Neural progenitor cell (in vitro differentiated cells): Measurements from ENCODE around the gene UBE2S. TPM values are rescaled to one million over a fixed set of nuclear protein-coding genes. Genes with fewer than 3 reads are reported as not detected.

ENCODE experiments used
- DNase-seq: peaks from one replicate; pipeline ENCODE4 v3.0.0-alpha.2; 2016; ENCODE audit warnings: low spot score
- H2AFZ ChIP-seq: fragments of 200-600 bp; sonication (generic); replicated peaks from 2 replicates; pipeline ENCODE4 v1.6.1; 2016; ENCODE audit warnings: antibody characterized with exemption
- H3F3A ChIP-seq: fragments of 200-600 bp; sonication (generic); 2 replicates; pipeline ENCODE4 v1.6.1; 2016; ENCODE audit warnings: antibody characterized with exemption, low read depth
- H3K27ac ChIP-seq: fragments of 200-600 bp; sonication (generic); 2 replicates; pipeline ENCODE4 v1.5.1; 2016; ENCODE audit warnings: mild to moderate bottlenecking
- H3K27me3 ChIP-seq: fragments of 200-600 bp; sonication (generic); 2 replicates; pipeline ENCODE4 v1.6.1; 2016; ENCODE audit warnings: mild to moderate bottlenecking, moderate library complexity
- H3K36me3 ChIP-seq: fragments of 200-600 bp; sonication (generic); 2 replicates; pipeline ENCODE4 v1.5.1; 2016
- H3K4me1 ChIP-seq: fragments of 200-600 bp; sonication (generic); 2 replicates; pipeline ENCODE4 v1.6.1; 2016; ENCODE audit warnings: mixed run types
- H3K4me2 ChIP-seq: fragments of 200-600 bp; sonication (generic); 2 replicates; pipeline ENCODE4 v1.6.1; 2016
- H3K4me3 ChIP-seq: fragments of 200-600 bp; sonication (generic); 2 replicates; pipeline ENCODE4 v1.5.1; 2016
- H3K79me2 ChIP-seq: fragments of 200-600 bp; sonication (generic); 2 replicates; pipeline ENCODE4 v1.6.1; 2016; ENCODE audit warnings: low read depth
- H3K9ac ChIP-seq: fragments of 200-600 bp; sonication (generic); 2 replicates; pipeline ENCODE4 v1.6.1; 2016
- H3K9me3 ChIP-seq: fragments of 200-600 bp; sonication (generic); 2 replicates; pipeline ENCODE4 v1.5.1; 2016; ENCODE audit warnings: low read depth
- H4K20me1 ChIP-seq: fragments of 200-600 bp; sonication (generic); 2 replicates; pipeline ENCODE4 v1.6.1; 2016; ENCODE audit warnings: low read depth
- H3K27ac Mint-ChIP-seq: 3 replicates; pipeline ENCODE4 v1.8.0; 2021; ENCODE audit warnings: mixed read lengths
- H3K27me3 Mint-ChIP-seq: 2 replicates; pipeline ENCODE4 v1.8.0; 2022; ENCODE audit warnings: low read depth, mild to moderate bottlenecking, inconsistent platforms, moderate library complexity, mixed read lengths; ENCODE audit not compliant: insufficient read depth
- H3K36me3 Mint-ChIP-seq: 3 replicates; pipeline ENCODE4 v1.8.0; 2021; ENCODE audit warnings: mixed read lengths
- H3K4me1 Mint-ChIP-seq: 3 replicates; pipeline ENCODE4 v1.8.0; 2021; ENCODE audit warnings: mixed read lengths
- H3K4me3 Mint-ChIP-seq: 3 replicates; pipeline ENCODE4 v1.8.0; 2021; ENCODE audit warnings: mild to moderate bottlenecking, moderate library complexity, mixed read lengths
- H3K9me3 Mint-ChIP-seq: 3 replicates; pipeline ENCODE4 v1.8.0; 2020; ENCODE audit warnings: mixed read lengths
- EZH2 ChIP-seq: fragments of 200-600 bp; sonication (generic); IDR thresholded peaks from 2 replicates; pipeline ENCODE4 v1.6.1; 2017; ENCODE audit warnings: antibody characterized with exemption, mild to moderate bottlenecking, moderate library complexity
- EZH2phosphoT487 ChIP-seq: fragments of 200-600 bp; sonication (generic); IDR thresholded peaks from 2 replicates; pipeline ENCODE4 v1.6.1; 2017; ENCODE audit warnings: antibody characterized with exemption
- total RNA-seq: library from RNA; depleted of rRNA; stranded (reverse); fragments of >200 nt; gene quantifications from 2 replicates; pipeline ENCODE4 v1.2.3, GENCODE V29; 2015; ENCODE audit warnings: low replicate concordance
- TF ChIP-seq, protein P1 (sequence below): fragments of 200-600 bp; sonication (generic); IDR thresholded peaks from 2 replicates; pipeline ENCODE4 v1.5.1; 2017; ENCODE audit warnings: antibody characterized with exemption, mild to moderate bottlenecking

The UBE2S gene
- total RNA-seq, 1 donor from 2014 or later = 118 TPM

DNA sequence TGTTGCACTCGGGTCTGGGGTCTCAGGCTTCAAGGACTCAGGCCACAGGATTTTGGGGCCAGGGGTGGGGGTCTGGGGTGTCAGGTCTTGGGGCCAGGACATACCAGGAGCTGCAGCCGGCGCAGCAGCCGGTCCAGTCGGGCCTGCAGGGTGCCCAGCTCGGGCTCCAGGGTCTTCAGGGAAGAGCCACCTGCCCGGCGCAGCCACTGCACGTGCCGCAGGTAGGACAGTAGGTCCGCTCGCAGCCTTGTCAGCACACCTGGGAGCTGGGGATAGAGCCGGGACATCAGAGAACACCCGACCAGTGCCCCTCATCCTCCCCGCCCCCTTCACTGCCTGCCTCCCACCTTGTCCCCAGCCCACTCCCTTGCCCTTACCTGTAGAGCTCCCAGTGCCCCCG lies 39.5 kb downstream of the UBE2S start:
- H3K9ac ChIP-seq = no peak overlapping the region
- H3K9me3 ChIP-seq = no peaks in the 10 kb centered on the region
- no peak overlapping the region for H3K27ac Mint-ChIP-seq
- no peaks in the 10 kb centered on the region for H4K20me1 ChIP-seq
- no peak overlapping the region for H2AFZ ChIP-seq
- H3K4me3 ChIP-seq = no peak overlapping the region
- peaks cover 40% of the 10 kb centered on the region for H3K27me3 Mint-ChIP-seq
- no peak overlapping the region for H3K27ac ChIP-seq
- TF ChIP-seq, protein P1, sequence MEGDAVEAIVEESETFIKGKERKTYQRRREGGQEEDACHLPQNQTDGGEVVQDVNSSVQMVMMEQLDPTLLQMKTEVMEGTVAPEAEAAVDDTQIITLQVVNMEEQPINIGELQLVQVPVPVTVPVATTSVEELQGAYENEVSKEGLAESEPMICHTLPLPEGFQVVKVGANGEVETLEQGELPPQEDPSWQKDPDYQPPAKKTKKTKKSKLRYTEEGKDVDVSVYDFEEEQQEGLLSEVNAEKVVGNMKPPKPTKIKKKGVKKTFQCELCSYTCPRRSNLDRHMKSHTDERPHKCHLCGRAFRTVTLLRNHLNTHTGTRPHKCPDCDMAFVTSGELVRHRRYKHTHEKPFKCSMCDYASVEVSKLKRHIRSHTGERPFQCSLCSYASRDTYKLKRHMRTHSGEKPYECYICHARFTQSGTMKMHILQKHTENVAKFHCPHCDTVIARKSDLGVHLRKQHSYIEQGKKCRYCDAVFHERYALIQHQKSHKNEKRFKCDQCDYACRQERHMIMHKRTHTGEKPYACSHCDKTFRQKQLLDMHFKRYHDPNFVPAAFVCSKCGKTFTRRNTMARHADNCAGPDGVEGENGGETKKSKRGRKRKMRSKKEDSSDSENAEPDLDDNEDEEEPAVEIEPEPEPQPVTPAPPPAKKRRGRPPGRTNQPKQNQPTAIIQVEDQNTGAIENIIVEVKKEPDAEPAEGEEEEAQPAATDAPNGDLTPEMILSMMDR = no peak
- TF ChIP-seq EZH2 = no peak
- no peak for TF ChIP-seq EZH2phosphoT487
- peaks cover 2% of the 10 kb centered on the region for H3K9me3 Mint-ChIP-seq
- H3K4me1 Mint-ChIP-seq = peaks cover 15% of the 10 kb centered on the region
- no peak overlapping the region for H3K4me3 Mint-ChIP-seq
- H3K4me2 ChIP-seq = no peak overlapping the region
- peaks cover 61% of the 10 kb centered on the region for H3K27me3 ChIP-seq
- no peaks in the 10 kb centered on the region for H3K36me3 Mint-ChIP-seq
- no peaks in the 10 kb centered on the region for H3K79me2 ChIP-seq
- peaks cover 2% of the 10 kb centered on the region for H3K4me1 ChIP-seq
- H3K36me3 ChIP-seq = no peaks in the 10 kb centered on the region
- DNase-seq = no peak
- H3F3A ChIP-seq = peaks cover 11% of the 10 kb centered on the region

DNA sequence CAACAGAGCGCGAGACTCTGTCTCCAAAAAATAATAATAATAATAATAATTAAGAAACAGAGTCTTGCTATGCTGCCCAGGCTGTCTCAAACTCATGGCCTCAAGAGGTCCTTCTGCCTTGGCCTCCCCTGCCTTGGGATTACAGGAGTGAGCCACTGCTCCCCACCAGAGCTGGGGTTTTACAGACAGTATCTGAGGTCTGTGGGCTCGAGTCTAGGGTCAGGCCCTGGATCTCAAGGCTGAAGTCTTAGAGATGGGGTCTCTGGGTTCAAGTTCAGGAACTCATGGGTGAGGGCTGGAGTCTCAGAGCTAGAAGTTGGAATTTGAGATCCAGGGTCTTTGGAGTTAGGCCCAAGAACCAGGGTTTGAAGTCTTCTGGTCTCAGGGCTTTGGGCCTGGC lies 40.8 kb downstream of the UBE2S start:
- H3K9ac ChIP-seq = no peak overlapping the region
- Mint-ChIP-seq H3K36me3 (no peaks in the 10 kb centered on the region), H3K4me1 (peaks cover 12% of the 10 kb centered on the region), H3K9me3 (peaks cover 2% of the 10 kb centered on the region), H3K27ac (no peak overlapping the region), H3K4me3 (peak overlapping the region; percentile 21), H3K27me3 (peaks cover 36% of the 10 kb centered on the region)
- no peaks in the 10 kb centered on the region for H4K20me1 ChIP-seq
- no peaks in the 10 kb centered on the region for H3K79me2 ChIP-seq
- no peak overlapping the region for H3K27ac ChIP-seq
- peaks cover 9% of the 10 kb centered on the region for H3K4me1 ChIP-seq
- no peak for DNase-seq
- H3F3A ChIP-seq = peaks cover 11% of the 10 kb centered on the region
- H3K36me3 ChIP-seq = no peaks in the 10 kb centered on the region
- H3K4me2 ChIP-seq = no peak overlapping the region
- TF ChIP-seq EZH2 (no peak), EZH2phosphoT487 (no peak)
- TF ChIP-seq, protein P1 = no peak
- H3K9me3 ChIP-seq = no peaks in the 10 kb centered on the region
- H2AFZ ChIP-seq = no peak overlapping the region
- no peak overlapping the region for H3K4me3 ChIP-seq
- H3K27me3 ChIP-seq = peaks cover 48% of the 10 kb centered on the region

DNA sequence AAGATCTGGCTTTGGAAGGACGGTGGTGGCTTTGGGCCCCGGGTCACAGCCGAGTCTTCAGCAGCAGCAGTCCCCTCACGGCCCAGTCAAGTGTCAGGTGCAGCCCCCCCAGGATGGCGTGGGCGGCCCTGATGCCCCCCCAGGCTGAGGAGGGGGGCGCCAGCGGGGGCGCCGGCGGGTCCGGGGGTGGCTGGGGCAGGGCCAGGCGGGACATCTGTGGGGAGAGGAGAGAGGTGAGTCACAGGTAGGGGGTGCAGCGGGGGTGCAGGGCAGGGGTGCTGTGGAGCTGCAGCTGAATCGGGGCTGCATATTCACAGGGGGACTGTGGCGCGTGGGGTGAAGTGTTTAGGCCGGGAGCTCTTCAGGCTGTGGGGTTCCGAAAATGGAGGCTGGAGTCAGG lies 41.6 kb downstream of the UBE2S start:
- H3K27me3 ChIP-seq = peaks cover 39% of the 10 kb centered on the region
- no peaks in the 10 kb centered on the region for H3K36me3 ChIP-seq
- no peak overlapping the region for H3K4me3 ChIP-seq
- H3K36me3 Mint-ChIP-seq = no peaks in the 10 kb centered on the region
- H3K79me2 ChIP-seq = no peaks in the 10 kb centered on the region
- H3K4me1 Mint-ChIP-seq = peaks cover 10% of the 10 kb centered on the region
- no peak for DNase-seq
- peak overlapping the region; percentile 67 for H3K4me3 Mint-ChIP-seq
- H3K27me3 Mint-ChIP-seq = peaks cover 28% of the 10 kb centered on the region
- H4K20me1 ChIP-seq = no peaks in the 10 kb centered on the region
- no peak overlapping the region for H3K4me2 ChIP-seq
- H3K27ac Mint-ChIP-seq = no peak overlapping the region
- peaks cover 9% of the 10 kb centered on the region for H3K4me1 ChIP-seq
- peaks cover 11% of the 10 kb centered on the region for H3F3A ChIP-seq
- peaks cover 2% of the 10 kb centered on the region for H3K9me3 Mint-ChIP-seq
- no peaks in the 10 kb centered on the region for H3K9me3 ChIP-seq
- TF ChIP-seq, protein P1 = no peak
- TF ChIP-seq EZH2 = no peak
- TF ChIP-seq EZH2phosphoT487 = no peak
- no peak overlapping the region for H3K9ac ChIP-seq
- H2AFZ ChIP-seq = no peak overlapping the region
- no peak overlapping the region for H3K27ac ChIP-seq
